GM15510 (cell line): ENCODE measurements around the gene PDE6H.

Experiments used
- POLR2A ChIP-seq: IDR thresholded peaks from 3 replicates; pipeline ENCODE4 v1.6.1; 2011; ENCODE audit warnings: borderline replicate concordance; ENCODE audit not compliant: insufficient read length; ENCODE audit errors: extremely low read depth

The PDE6H gene

GRCh38 chr12:15000575-15000974 lies 27.7 kb downstream of the PDE6H start:
- no peak for TF ChIP-seq POLR2A

GRCh38 chr12:15001733-15002382 lies 29.0 kb downstream of the PDE6H start:
- TF ChIP-seq POLR2A = no peak

GRCh38 chr12:15004421-15004820 lies 31.6 kb downstream of the PDE6H start:
- TF ChIP-seq POLR2A = no peak

GRCh38 chr12:15005064-15005463 lies 32.2 kb downstream of the PDE6H start:
- no peak for TF ChIP-seq POLR2A

- no peak for TF ChIP-seq POLR2A
Observed at GRCh38 chr12:15007551-15007950, 34.7 kb downstream of the PDE6H start.

- TF ChIP-seq POLR2A = no peak
Observed at GRCh38 chr12:15011162-15011561, 38.3 kb downstream of the PDE6H start.

GRCh38 chr12:15013634-15014179 lies 40.9 kb downstream of the PDE6H start:
- no peak for TF ChIP-seq POLR2A

GRCh38 chr12:15014708-15015107 lies 41.9 kb downstream of the PDE6H start:
- TF ChIP-seq POLR2A = no peak

- TF ChIP-seq POLR2A = no peak
Observed at GRCh38 chr12:15015121-15015520, 42.3 kb downstream of the PDE6H start.

GRCh38 chr12:15020156-15020555 lies 47.3 kb downstream of the PDE6H start:
- no peak for TF ChIP-seq POLR2A
